CD14-positive monocyte (primary cell): ENCODE data around the gene GPA33. TPM values are rescaled to one million over a fixed set of nuclear protein-coding genes. Genes with fewer than 3 reads are reported as not detected.

Experiments
- DNase-seq, 3 donors: peaks; one replicate each; pipeline ENCODE4 v3.0.0-alpha.2; 2011 to 2022
- H2AFZ ChIP-seq: 2 replicates; pipeline ENCODE4 v1.6.0; 2012; ENCODE audit warnings: mild to moderate bottlenecking, low read depth, low read length, inconsistent platforms; ENCODE audit not compliant: insufficient read depth, poor library complexity, severe bottlenecking
- H3K27ac ChIP-seq, 2 donors: 1 replicate in 1 of 2; 2 replicates in 1 of 2; pipeline ENCODE4 v1.5.1; 2012 to 2013; ENCODE audit warnings: low read length in 2 of 2, control low read depth in 1 of 2, inconsistent platforms in 1 of 2, low read depth in 1 of 2, mild to moderate bottlenecking in 1 of 2
- H3K27me3 ChIP-seq, 2 donors: one replicate each; pipeline versions ENCODE4 v1.6.0 to v1.6.1; 2011 to 2013; ENCODE audit warnings: low read length in 2 of 2; ENCODE audit not compliant: control insufficient read depth in 2 of 2, insufficient read depth in 2 of 2
- H3K36me3 ChIP-seq, 2 donors: replicated peaks in 1 of 2; 1 replicate in 1 of 2; 2 replicates in 1 of 2; pipeline versions ENCODE4 v1.5.1 to v1.6.1; 2012 to 2013; ENCODE audit warnings: low read length in 2 of 2, control low read depth in 1 of 2, inconsistent platforms in 1 of 2, mild to moderate bottlenecking in 1 of 2; ENCODE audit not compliant: insufficient read depth in 2 of 2, control insufficient read depth in 1 of 2
- H3K4me1 ChIP-seq, 2 donors: 1 replicate in 1 of 2; 2 replicates in 1 of 2; pipeline versions ENCODE4 v1.5.1 to v1.6.1; 2012 to 2013; ENCODE audit warnings: low read length in 2 of 2, control low read depth in 1 of 2, inconsistent platforms in 1 of 2, mild to moderate bottlenecking in 1 of 2, moderate library complexity in 1 of 2; ENCODE audit not compliant: insufficient read depth in 2 of 2, control insufficient read depth in 1 of 2
- H3K4me2 ChIP-seq: replicated peaks from 2 replicates; pipeline ENCODE3; 2012; ENCODE audit warnings: low read length, moderate library complexity, mild to moderate bottlenecking; ENCODE audit not compliant: poor library complexity, severe bottlenecking; ENCODE audit errors: extremely low read depth
- H3K4me3 ChIP-seq, 3 experiments: fragments of 200-600 bp in 1 of 3; sonication (generic) in 1 of 3; replicated peaks in 1 of 3; 1 replicate in 2 of 3; 2 replicates in 1 of 3; pipeline ENCODE4 v1.5.1; 2011 to 2013; ENCODE audit warnings: low read length in 3 of 3, mild to moderate bottlenecking in 3 of 3, control low read depth in 2 of 3, low read depth in 2 of 3, inconsistent platforms in 1 of 3, moderate library complexity in 1 of 3
- H3K79me2 ChIP-seq: 2 replicates; pipeline ENCODE4 v1.6.0; 2012; ENCODE audit warnings: mild to moderate bottlenecking, control low read depth, inconsistent platforms, low read length, moderate library complexity; ENCODE audit not compliant: insufficient read depth
- H3K9ac ChIP-seq: 2 replicates; pipeline ENCODE4 v1.6.0; 2017; ENCODE audit warnings: low read length, mild to moderate bottlenecking; ENCODE audit not compliant: insufficient read depth, poor library complexity, severe bottlenecking
- H3K9me3 ChIP-seq, 2 donors: replicated peaks in 1 of 2; 1 replicate in 1 of 2; 2 replicates in 1 of 2; pipeline versions ENCODE4 v1.5.1 to v1.6.1; 2012 to 2013; ENCODE audit warnings: low read length in 2 of 2, control low read depth in 1 of 2; ENCODE audit not compliant: control insufficient read depth in 1 of 2, insufficient read depth in 1 of 2
- H4K20me1 ChIP-seq: 2 replicates; pipeline ENCODE4 v1.6.0; 2012; ENCODE audit warnings: mild to moderate bottlenecking, low read length, control low read depth, moderate library complexity; ENCODE audit not compliant: insufficient read depth
- H3K27ac Mint-ChIP-seq, 7 donors: one replicate each; pipeline ENCODE4 v1.8.0; 2020; ENCODE audit warnings: mild to moderate bottlenecking in 7 of 7, mixed read lengths in 7 of 7, moderate library complexity in 6 of 7, inconsistent platforms in 2 of 7
- H3K27me3 Mint-ChIP-seq, 3 donors: one replicate each; pipeline ENCODE4 v1.8.0; 2021 to 2022; ENCODE audit warnings: low read depth in 3 of 3, mild to moderate bottlenecking in 3 of 3, mixed read lengths in 3 of 3, moderate library complexity in 3 of 3, inconsistent platforms in 1 of 3
- H3K36me3 Mint-ChIP-seq, 2 donors: one replicate each; pipeline ENCODE4 v1.8.0; 2020; ENCODE audit warnings: mixed read lengths in 2 of 2, inconsistent platforms in 1 of 2, mild to moderate bottlenecking in 1 of 2
- H3K4me1 Mint-ChIP-seq: one replicate; pipeline ENCODE4 v1.8.0; 2020; ENCODE audit warnings: mild to moderate bottlenecking, mixed read lengths
- H3K4me3 Mint-ChIP-seq, 2 donors: one replicate each; pipeline ENCODE4 v1.8.0; 2020; ENCODE audit warnings: mild to moderate bottlenecking in 2 of 2, mixed read lengths in 2 of 2, moderate library complexity in 1 of 2
- H3K9me3 Mint-ChIP-seq, 7 donors: one replicate each; pipeline ENCODE4 v1.8.0; 2020 to 2022; ENCODE audit warnings: mixed read lengths in 7 of 7, mild to moderate bottlenecking in 6 of 7, moderate library complexity in 6 of 7, inconsistent platforms in 2 of 7
- CTCF ChIP-seq: fragments of 200-600 bp; IDR thresholded peaks from one replicate; pipeline ENCODE4 v1.8.0; 2022; ENCODE audit warnings: antibody characterized with exemption, mild to moderate bottlenecking
- WGBS: methylation state at CpG from one replicate; pipeline ENCODE4 v1.1.5; 2013; ENCODE audit warnings: missing lambda C conversion rate; ENCODE audit not compliant: insufficient coverage; 5-methylcytosine and 5-hydroxymethylcytosine counted together
- intact Hi-C, 2 donors: fragments of 100-400 bp; cut with micrococcal nuclease; formaldehyde crosslinking; loops; one replicate each; pipeline versions ENCODE4 v1.15.0 to v1.15.1; 2023
- polyA plus RNA-seq, 3 donors: library from polyadenylated mRNA; depleted of rRNA in 1 of 3; unstranded in 2 of 3; stranded (reverse) in 1 of 3; fragments of 300-500 nt in 2 of 3; fragments of >200 nt in 1 of 3; fragmentation: Illumina TruSeq in 2 of 3; gene quantifications; 1 replicate in 2 of 3; 2 replicates in 1 of 3; pipeline ENCODE4 v1.2.3, GENCODE V29; 2012 to 2021

Gene GPA33
- polyA plus RNA-seq, 3 donors = 0.84 to 1.8 (median 1.8) TPM

GRCh38 chr1:167092653-167093052 lies 2.5 kb upstream of the GPA33 start:
- H3K4me1 Mint-ChIP-seq = peaks cover 42% of the 10 kb centered on the region
- H3K9ac ChIP-seq = no peak overlapping the region
- H4K20me1 ChIP-seq = no peaks in the 10 kb centered on the region
- no peak for DNase-seq
- no CpG with 5 or more reads among the region's 1 CpG for WGBS
- H3K9me3 Mint-ChIP-seq = peaks cover 0 to 6% (median 0%) of the 10 kb centered on the region in 7 donors
- no peaks in the 10 kb centered on the region for H3K36me3 Mint-ChIP-seq
- no peaks in the 10 kb centered on the region for H3K36me3 ChIP-seq
- H3K27ac Mint-ChIP-seq = no peak overlapping the region
- no peak for TF ChIP-seq CTCF
- peaks cover 0 to 5% (median 0%) of the 10 kb centered on the region in 3 donors for H3K27me3 Mint-ChIP-seq
- H3K4me2 ChIP-seq = no peak overlapping the region
- intact Hi-C loops = no loop called here
- H3K9me3 ChIP-seq = no peaks in the 10 kb centered on the region
- no peak overlapping the region for H3K4me3 ChIP-seq
- H3K27me3 ChIP-seq = no peaks in the 10 kb centered on the region
- H2AFZ ChIP-seq = no peak overlapping the region
- H3K4me1 ChIP-seq = peaks cover 21 to 32% of the 10 kb centered on the region in 2 donors
- H3K79me2 ChIP-seq = no peaks in the 10 kb centered on the region
- H3K4me3 Mint-ChIP-seq = no peak overlapping the region
- H3K27ac ChIP-seq = no peak overlapping the region

- intact Hi-C loops = no loop called here
- DNase-seq = no peak
These were observed 251 bp downstream of the GPA33 start for GRCh38 chr1:167089939-167090313.

More at GRCh38 chr1:167089939-167090313, 251 bp downstream of the GPA33 start:
- Histone ChIP-seq H3K4me2 (peak overlapping the region; percentile 55), H3K27me3 (no peaks in the 10 kb centered on the region), H3K9ac (peak overlapping the region; percentile 38), H3K4me3 (peak overlapping the region in 1 of 3 experiments; percentile 45), H2AFZ (peak overlapping the region; percentile 44), H3K9me3 (no peaks in the 10 kb centered on the region), H4K20me1 (no peaks in the 10 kb centered on the region), H3K36me3 (no peaks in the 10 kb centered on the region), H3K4me1 (peaks cover 19 to 28% of the 10 kb centered on the region in 2 donors), H3K79me2 (no peaks in the 10 kb centered on the region), H3K27ac (peak overlapping the region; percentile 62 to 82)
- no peak for TF ChIP-seq CTCF
- Mint-ChIP-seq H3K4me1 (peaks cover 31% of the 10 kb centered on the region), H3K27me3 (peaks cover 0 to 4% (median 0%) of the 10 kb centered on the region in 3 donors), H3K4me3 (peak overlapping the region in 1 of 2 donors; percentile 40), H3K36me3 (no peaks in the 10 kb centered on the region), H3K9me3 (peaks cover 0 to 2% (median 0%) of the 10 kb centered on the region in 7 donors), H3K27ac (peak overlapping the region; percentile 90 to 95 (median 93))
- WGBS = 71% methylated on average over 1 of the region's 2 CpGs
